H9 (cell line): ENCODE data around the gene WSCD2. TPM values are rescaled to one million over a fixed set of nuclear protein-coding genes. Genes with fewer than 3 reads are reported as not detected.
"Not testable (repeated sequence)": the region's sequence is repeated elsewhere in the genome, so short reads cannot be mapped to it uniquely, and the experiment has no call there.

Source experiments
- DNase-seq: peaks from one replicate; pipeline ENCODE4 v3.0.0-alpha.2; 2017
- H2AFZ ChIP-seq: one replicate; pipeline ENCODE4 v1.6.1; 2013; ENCODE audit warnings: mild to moderate bottlenecking, low read length, control low read depth, moderate library complexity
- H2AK5ac ChIP-seq: 2 replicates; pipeline ENCODE4 v1.6.1; 2013; ENCODE audit warnings: low read length, control low read depth, mixed read lengths; ENCODE audit not compliant: insufficient read length
- H2BK120ac ChIP-seq: one replicate; pipeline ENCODE4 v1.6.1; 2013; ENCODE audit warnings: low read depth, mild to moderate bottlenecking, low read length, control low read depth, inconsistent platforms; ENCODE audit not compliant: poor library complexity, severe bottlenecking
- H2BK12ac ChIP-seq: 2 replicates; pipeline ENCODE4 v1.6.1; 2013; ENCODE audit warnings: low read length, control low read depth, mixed read lengths, low read depth; ENCODE audit not compliant: insufficient read length
- H2BK15ac ChIP-seq: 2 replicates; pipeline ENCODE4 v1.6.1; 2013; ENCODE audit warnings: low read depth, low read length, control low read depth
- H2BK20ac ChIP-seq: one replicate; pipeline ENCODE4 v1.6.1; 2013; ENCODE audit warnings: low read depth, mild to moderate bottlenecking, low read length, control low read depth, inconsistent platforms; ENCODE audit not compliant: poor library complexity, severe bottlenecking
- H2BK5ac ChIP-seq: 2 replicates; pipeline ENCODE4 v1.6.1; 2013; ENCODE audit warnings: low read length, control low read depth, mixed read lengths; ENCODE audit not compliant: insufficient read length
- H3K14ac ChIP-seq: 2 replicates; pipeline ENCODE4 v1.6.1; 2013; ENCODE audit warnings: low read length, control low read depth; ENCODE audit not compliant: insufficient read depth
- H3K18ac ChIP-seq: 2 replicates; pipeline ENCODE4 v1.6.1; 2013; ENCODE audit warnings: low read depth, mild to moderate bottlenecking, mixed read lengths, low read length, control low read depth; ENCODE audit not compliant: insufficient read length
- H3K23ac ChIP-seq: 2 replicates; pipeline ENCODE4 v1.6.1; 2013; ENCODE audit warnings: low read length, control low read depth, mixed read lengths, low read depth; ENCODE audit not compliant: insufficient read length
- H3K23me2 ChIP-seq: 2 replicates; pipeline ENCODE4 v1.6.1; 2013; ENCODE audit warnings: low read depth, mild to moderate bottlenecking, mixed read lengths, low read length, control low read depth; ENCODE audit not compliant: insufficient read length, poor library complexity, severe bottlenecking
- H3K27ac ChIP-seq: 2 replicates; pipeline ENCODE4 v1.5.1; 2013; ENCODE audit warnings: low read length, control low read depth, mixed read lengths, low read depth; ENCODE audit not compliant: insufficient read length
- H3K27me3 ChIP-seq: 2 replicates; pipeline ENCODE4 v1.6.1; 2013; ENCODE audit warnings: low read length, control low read depth, inconsistent platforms; ENCODE audit not compliant: insufficient read depth
- H3K4ac ChIP-seq: 2 replicates; pipeline ENCODE4 v1.6.1; 2013; ENCODE audit warnings: low read depth, mild to moderate bottlenecking, control low read depth, inconsistent platforms, low read length, moderate library complexity
- H3K4me1 ChIP-seq: 2 replicates; pipeline ENCODE4 v1.6.1; 2013; ENCODE audit warnings: low read length, control low read depth, inconsistent platforms; ENCODE audit not compliant: insufficient read depth
- H3K4me2 ChIP-seq: 2 replicates; pipeline ENCODE4 v1.6.1; 2013; ENCODE audit warnings: low read length, control low read depth, mixed read lengths; ENCODE audit not compliant: insufficient read length, insufficient read depth
- H3K56ac ChIP-seq: 2 replicates; pipeline ENCODE4 v1.6.1; 2013; ENCODE audit warnings: low read depth, mild to moderate bottlenecking, mixed read lengths, low read length, control low read depth; ENCODE audit not compliant: insufficient read length
- H3K79me1 ChIP-seq: 2 replicates; pipeline ENCODE4 v1.6.1; 2013; ENCODE audit warnings: low read depth, mild to moderate bottlenecking, moderate library complexity, low read length, control low read depth, inconsistent platforms; ENCODE audit not compliant: insufficient read depth, poor library complexity, severe bottlenecking
- H3K79me2 ChIP-seq: 2 replicates; pipeline ENCODE4 v1.6.1; 2013; ENCODE audit warnings: low read length, control low read depth, inconsistent platforms; ENCODE audit not compliant: insufficient read depth
- H3K9ac ChIP-seq: 2 replicates; pipeline ENCODE4 v1.6.1; 2013; ENCODE audit warnings: low read length, control low read depth, mixed read lengths; ENCODE audit not compliant: insufficient read length; ENCODE audit errors: extremely low read depth
- H3K9me3 ChIP-seq: one replicate; pipeline ENCODE4 v1.6.1; 2013; ENCODE audit warnings: low read depth, low read length, inconsistent platforms; ENCODE audit not compliant: control insufficient read depth
- H3T11ph ChIP-seq: one replicate; pipeline ENCODE4 v1.6.1; 2013; ENCODE audit warnings: mild to moderate bottlenecking, low read length, control low read depth, inconsistent platforms
- H4K20me1 ChIP-seq: one replicate; pipeline ENCODE4 v1.6.1; 2013; ENCODE audit not compliant: control insufficient read depth, insufficient read length, insufficient read depth
- H4K5ac ChIP-seq: 2 replicates; pipeline ENCODE4 v1.6.1; 2013; ENCODE audit warnings: low read depth, mild to moderate bottlenecking, mixed read lengths, low read length, control low read depth; ENCODE audit not compliant: insufficient read length
- H4K8ac ChIP-seq: replicated peaks from 2 replicates; pipeline ENCODE4 v1.6.1; 2013; ENCODE audit warnings: low read length, control low read depth, mixed read lengths, low read depth; ENCODE audit not compliant: insufficient read length
- H4K91ac ChIP-seq: 2 replicates; pipeline ENCODE4 v1.6.1; 2013; ENCODE audit warnings: low read depth, mild to moderate bottlenecking, moderate library complexity, mixed read lengths, low read length, control low read depth; ENCODE audit not compliant: insufficient read length
- H3K27ac Mint-ChIP-seq, 3 experiments: 2 replicates in 2 of 3; 3 replicates in 1 of 3; pipeline ENCODE4 v1.8.0; 2020 to 2021; ENCODE audit warnings: mixed read lengths in 3 of 3, mild to moderate bottlenecking in 1 of 3, moderate library complexity in 1 of 3
- H3K27me3 Mint-ChIP-seq: 2 replicates; pipeline ENCODE4 v1.8.0; 2021; ENCODE audit warnings: low read depth, mild to moderate bottlenecking, moderate library complexity, mixed read lengths
- H3K36me3 Mint-ChIP-seq, 3 experiments: 2 replicates in 2 of 3; 3 replicates in 1 of 3; pipeline ENCODE4 v1.8.0; 2020 to 2021; ENCODE audit warnings: low read depth in 3 of 3, mixed read lengths in 3 of 3; ENCODE audit not compliant: insufficient read depth in 1 of 3
- H3K4me1 Mint-ChIP-seq, 2 experiments: 2 replicates each; pipeline ENCODE4 v1.8.0; 2020; ENCODE audit warnings: mixed read lengths in 2 of 2
- H3K4me3 Mint-ChIP-seq, 2 experiments: 2 replicates in 1 of 2; 3 replicates in 1 of 2; pipeline ENCODE4 v1.8.0; 2020 to 2021; ENCODE audit warnings: mild to moderate bottlenecking in 2 of 2, mixed read lengths in 2 of 2, moderate library complexity in 1 of 2
- H3K9me3 Mint-ChIP-seq, 2 experiments: 2 replicates in 1 of 2; 3 replicates in 1 of 2; pipeline ENCODE4 v1.8.0; 2020; ENCODE audit warnings: mild to moderate bottlenecking in 2 of 2, mixed read lengths in 2 of 2, moderate library complexity in 1 of 2
- WGBS: extraction: QIAGEN DNeasy Blood & Tissue Kit; methylation state at CpG from one replicate; pipeline ENCODE4 v1.1.7; 2013; ENCODE audit warnings: missing lambda C conversion rate, low lambda C conversion rate, mixed read lengths; ENCODE audit not compliant: insufficient read length; ENCODE audit errors: extremely low coverage; 5-methylcytosine and 5-hydroxymethylcytosine counted together
- total RNA-seq: library from RNA; stranded (reverse); gene quantifications from 2 replicates; pipeline ENCODE4 v1.2.1, GENCODE V29; 2021
- TF ChIP-seq, protein P1 (sequence below): fragments of 200-600 bp; sonication (generic); conservative IDR thresholded peaks from 3 replicates; pipeline ENCODE4 v1.8.0; 2021; ENCODE audit warnings: antibody characterized with exemption, mild to moderate bottlenecking

The WSCD2 gene
- total RNA-seq, 1 experiment from 2014 or later, result 0.92 TPM

DNA sequence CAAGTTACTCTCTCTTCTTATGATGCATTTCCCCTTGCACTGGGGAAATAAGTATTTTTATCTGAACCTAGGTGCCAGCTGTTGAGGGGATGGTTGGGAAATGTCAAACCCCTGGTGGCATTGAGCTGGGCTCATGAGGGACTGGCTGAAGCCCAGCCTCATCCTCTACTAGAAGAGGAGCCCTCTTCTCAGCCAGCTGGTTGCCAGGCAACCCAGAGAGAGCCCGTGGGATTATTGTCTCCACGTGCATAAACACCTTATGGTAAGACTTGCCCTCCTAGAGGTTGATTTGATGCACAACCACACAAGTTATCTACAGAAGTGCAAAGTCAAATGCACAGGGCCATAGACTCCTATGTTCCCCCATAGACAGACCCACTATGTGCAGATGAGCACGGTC is 89.8 kb downstream of the WSCD2 start:
- H4K91ac ChIP-seq, result no peak overlapping the region
- no peak overlapping the region for H4K8ac ChIP-seq
- no CpG with 5 or more reads among the region's 3 CpGs for WGBS
- no peak overlapping the region for H3K27ac Mint-ChIP-seq
- no peak overlapping the region for H2BK120ac ChIP-seq
- no peaks in the 10 kb centered on the region for H3K79me1 ChIP-seq
- H3K27me3 Mint-ChIP-seq, result peaks cover 8% of the 10 kb centered on the region
- H2BK15ac ChIP-seq, result no peak overlapping the region
- no peaks in the 10 kb centered on the region for H3K9me3 ChIP-seq
- no peak overlapping the region for H2AK5ac ChIP-seq
- H2BK5ac ChIP-seq, result no peak overlapping the region
- no peaks in the 10 kb centered on the region for H4K20me1 ChIP-seq
- no peak overlapping the region for H3K9ac ChIP-seq
- H3K4me3 Mint-ChIP-seq, result no peak overlapping the region
- no peaks in the 10 kb centered on the region for H3K36me3 Mint-ChIP-seq
- no peaks in the 10 kb centered on the region for H3K4me1 ChIP-seq
- H3T11ph ChIP-seq, result no peak overlapping the region
- no peaks in the 10 kb centered on the region for H3K79me2 ChIP-seq
- no peaks in the 10 kb centered on the region for H3K27me3 ChIP-seq
- no peak overlapping the region for H3K27ac ChIP-seq
- H3K14ac ChIP-seq, result no peak overlapping the region; the same call in 1 of the 2 replicates
- H2BK20ac ChIP-seq, result no peak overlapping the region
- H2AFZ ChIP-seq, result no peak overlapping the region
- no peak overlapping the region for H2BK12ac ChIP-seq
- H3K23me2 ChIP-seq, result no peaks in the 10 kb centered on the region
- H3K4ac ChIP-seq, result no peak overlapping the region
- TF ChIP-seq, protein P1, sequence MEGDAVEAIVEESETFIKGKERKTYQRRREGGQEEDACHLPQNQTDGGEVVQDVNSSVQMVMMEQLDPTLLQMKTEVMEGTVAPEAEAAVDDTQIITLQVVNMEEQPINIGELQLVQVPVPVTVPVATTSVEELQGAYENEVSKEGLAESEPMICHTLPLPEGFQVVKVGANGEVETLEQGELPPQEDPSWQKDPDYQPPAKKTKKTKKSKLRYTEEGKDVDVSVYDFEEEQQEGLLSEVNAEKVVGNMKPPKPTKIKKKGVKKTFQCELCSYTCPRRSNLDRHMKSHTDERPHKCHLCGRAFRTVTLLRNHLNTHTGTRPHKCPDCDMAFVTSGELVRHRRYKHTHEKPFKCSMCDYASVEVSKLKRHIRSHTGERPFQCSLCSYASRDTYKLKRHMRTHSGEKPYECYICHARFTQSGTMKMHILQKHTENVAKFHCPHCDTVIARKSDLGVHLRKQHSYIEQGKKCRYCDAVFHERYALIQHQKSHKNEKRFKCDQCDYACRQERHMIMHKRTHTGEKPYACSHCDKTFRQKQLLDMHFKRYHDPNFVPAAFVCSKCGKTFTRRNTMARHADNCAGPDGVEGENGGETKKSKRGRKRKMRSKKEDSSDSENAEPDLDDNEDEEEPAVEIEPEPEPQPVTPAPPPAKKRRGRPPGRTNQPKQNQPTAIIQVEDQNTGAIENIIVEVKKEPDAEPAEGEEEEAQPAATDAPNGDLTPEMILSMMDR, result no peak
- no peak overlapping the region for H4K5ac ChIP-seq
- H3K23ac ChIP-seq, result no peak overlapping the region
- H3K4me2 ChIP-seq, result no peak overlapping the region
- DNase-seq, result no peak
- H3K4me1 Mint-ChIP-seq, result peaks cover 15% of the 10 kb centered on the region in 2 experiments
- no peak overlapping the region for H3K18ac ChIP-seq
- H3K56ac ChIP-seq, result no peak overlapping the region
- H3K9me3 Mint-ChIP-seq, result no peaks in the 10 kb centered on the region

DNA sequence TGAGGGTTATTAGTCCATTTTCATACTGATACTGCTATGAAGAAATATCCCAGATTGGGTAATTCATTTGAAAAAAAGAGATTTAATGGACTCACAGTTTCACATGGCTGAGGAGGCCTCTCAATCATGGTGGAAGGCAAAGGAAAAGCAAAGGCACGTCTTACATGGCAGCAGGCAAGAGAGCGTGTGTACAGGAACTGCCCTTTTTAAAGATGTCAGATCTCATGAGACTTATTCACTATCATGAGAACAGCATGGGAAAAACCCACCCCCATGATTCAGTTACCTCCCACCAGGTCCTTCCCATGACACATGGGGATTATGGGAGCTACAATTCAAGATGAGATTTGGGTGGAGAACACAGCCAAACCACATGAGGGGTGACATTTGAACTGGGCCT is 96.0 kb downstream of the WSCD2 start:
- H3K4me1 ChIP-seq, H4K8ac ChIP-seq, H2BK12ac ChIP-seq, H3K4me2 ChIP-seq, H3K27me3 Mint-ChIP-seq, H2BK5ac ChIP-seq, H3K56ac ChIP-seq, H3K23ac ChIP-seq, H2BK15ac ChIP-seq, H3K27ac ChIP-seq, H4K91ac ChIP-seq, H3K27me3 ChIP-seq, H3K9me3 ChIP-seq, H3K18ac ChIP-seq, H3K4me3 Mint-ChIP-seq, H3K23me2 ChIP-seq, H4K5ac ChIP-seq, H2BK120ac ChIP-seq, H3K9me3 Mint-ChIP-seq, H3K4ac ChIP-seq, H3T11ph ChIP-seq, H3K79me2 ChIP-seq, H4K20me1 ChIP-seq, H2BK20ac ChIP-seq, H2AFZ ChIP-seq, H3K79me1 ChIP-seq, H3K27ac Mint-ChIP-seq, H3K14ac ChIP-seq, H3K9ac ChIP-seq, H3K36me3 Mint-ChIP-seq, H2AK5ac ChIP-seq, DNase-seq: not testable (repeated sequence)
- no CpG with 5 or more reads among the region's 2 CpGs for WGBS
- peaks cover 4 to 10% of the 10 kb centered on the region in 2 experiments; a peak in 3 of 4 replicates for H3K4me1 Mint-ChIP-seq
